Activated T-cell treated with anti-CD3 and anti-CD28 coated beads for 4 hours (primary cell): ENCODE measurements around the gene CARD10.

Source experiments
- DNase-seq: peaks from one replicate; pipeline ENCODE4 v3.0.0-alpha.2; 2020

CARD10 gene

GRCh38 chr22:37461961-37462360 is 57.3 kb downstream of the CARD10 start:
- DNase-seq: no peak

GRCh38 chr22:37460684-37461083 is 58.5 kb downstream of the CARD10 start:
- no peak for DNase-seq

- no peak for DNase-seq
Observed at GRCh38 chr22:37459206-37459605, 60.0 kb downstream of the CARD10 start.

- DNase-seq: peak; percentile 84
Observed at GRCh38 chr22:37457093-37457893, 61.9 kb downstream of the CARD10 start.

GRCh38 chr22:37456346-37456745 is 62.9 kb downstream of the CARD10 start:
- no peak for DNase-seq

- DNase-seq: no peak
Observed at GRCh38 chr22:37455896-37456295, 63.3 kb downstream of the CARD10 start.

GRCh38 chr22:37454857-37455686 is 64.1 kb downstream of the CARD10 start:
- no peak for DNase-seq

- no peak for DNase-seq
Observed at GRCh38 chr22:37453696-37454095, 65.5 kb downstream of the CARD10 start.

GRCh38 chr22:37451218-37451617 is 68.0 kb downstream of the CARD10 start:
- DNase-seq: no peak

- no peak for DNase-seq
Observed at GRCh38 chr22:37449331-37450001, 69.7 kb downstream of the CARD10 start.

- DNase-seq: no peak
Observed at GRCh38 chr22:37448516-37449127, 70.6 kb downstream of the CARD10 start.

GRCh38 chr22:37445501-37445900 is 73.7 kb downstream of the CARD10 start:
- no peak for DNase-seq

- DNase-seq: no peak
Observed at GRCh38 chr22:37443977-37444376, 75.2 kb downstream of the CARD10 start.

- no peak for DNase-seq
Observed at GRCh38 chr22:37443086-37443485, 76.1 kb downstream of the CARD10 start.

- no peak for DNase-seq
Observed at GRCh38 chr22:37442537-37442936, 76.7 kb downstream of the CARD10 start.

GRCh38 chr22:37442135-37442534 is 77.1 kb downstream of the CARD10 start:
- no peak for DNase-seq

- DNase-seq: no peak
Observed at GRCh38 chr22:37440875-37441274, 78.3 kb downstream of the CARD10 start.
